Heart right ventricle (tissue), 16 donors: ENCODE measurements around the gene IRF1. TPM values are rescaled to one million over a fixed set of nuclear protein-coding genes. Genes with fewer than 3 reads are reported as not detected.

Source experiments
- ATAC-seq, 8 donors: fragments of 200-7000 bp; cut with Tn5 transposase; one replicate each; pipeline ENCODE4 v1.9.1; 2020; ENCODE audit warnings: mild to moderate bottlenecking in 8 of 8, moderate library complexity in 8 of 8, moderate number of reproducible peaks in 1 of 8
- DNase-seq, 2 donors: peaks; one replicate each; pipeline ENCODE4 v3.0.0-alpha.2; 2020
- H3K27ac ChIP-seq, 10 donors: fragments of 200-600 bp; sonication (generic) in 2 of 10; one replicate each; pipeline versions ENCODE4 v1.5.0 to v1.8.0; 2020 to 2022; ENCODE audit warnings: mild to moderate bottlenecking in 3 of 10
- H3K27me3 ChIP-seq, 7 donors: fragments of 200-600 bp; one replicate each; pipeline ENCODE4 v1.8.0; 2021 to 2022; ENCODE audit warnings: mild to moderate bottlenecking in 2 of 7
- H3K36me3 ChIP-seq, 9 donors: fragments of 200-600 bp; sonication (generic) in 1 of 9; one replicate each; pipeline versions ENCODE4 v1.5.0 to v1.8.0; 2020 to 2022; ENCODE audit warnings: mild to moderate bottlenecking in 2 of 9
- H3K4me1 ChIP-seq, 9 donors: fragments of 200-600 bp; sonication (generic) in 1 of 9; one replicate each; pipeline versions ENCODE4 v1.5.0 to v1.8.0; 2020 to 2022; ENCODE audit warnings: mild to moderate bottlenecking in 4 of 9
- H3K4me3 ChIP-seq, 10 donors: fragments of 200-600 bp; sonication (generic) in 2 of 10; one replicate each; pipeline versions ENCODE4 v1.5.0 to v1.8.0; 2020 to 2022; ENCODE audit warnings: mild to moderate bottlenecking in 7 of 10, moderate library complexity in 2 of 10
- H3K9me3 ChIP-seq, 11 donors: fragments of 200-600 bp in 10 of 11; sonication (generic) in 2 of 11; one replicate each; pipeline versions ENCODE4 v1.5.0 to v1.8.0; 2013 to 2022; ENCODE audit warnings: mild to moderate bottlenecking in 2 of 11, control low read depth in 1 of 11, moderate library complexity in 1 of 11
- CTCF ChIP-seq, 9 donors: fragments of 200-600 bp; sonication (generic) in 2 of 9; IDR thresholded peaks; one replicate each; pipeline versions ENCODE4 v1.5.0 to v1.8.0; 2021 to 2022; ENCODE audit warnings: antibody characterized with exemption in 9 of 9, mild to moderate bottlenecking in 5 of 9, moderate library complexity in 1 of 9
- WGBS, 2 donors: extraction: QIAGEN DNeasy Blood & Tissue Kit; methylation state at CpG; one replicate each; pipeline ENCODE4 v1.1.7; 2013; ENCODE audit warnings: inconsistent platforms in 1 of 2; 5-methylcytosine and 5-hydroxymethylcytosine counted together
- intact Hi-C, 10 donors: fragments of 100-400 bp; cut with DNase I; formaldehyde crosslinking; loops; one replicate each; pipeline versions ENCODE4 v1.11.1 to v1.14.2; 2022
- polyA plus RNA-seq, 2 donors: library from polyadenylated mRNA; stranded (reverse); fragments of 200-250 nt; gene quantifications; one replicate each; pipeline ENCODE4 v1.2.3, GENCODE V29; 2013
- total RNA-seq, 10 donors: library from RNA; stranded (reverse); fragmentation: NEBNext Ultra II Directional in 3 of 10; extraction: Animal tissue kit (Norgen Biotek cat#: 25700) in 3 of 10; gene quantifications; one replicate each; pipeline versions ENCODE4 v1.2.1 to v1.2.4, GENCODE V29; 2021 to 2023
- donor health status: Arrhythmogenic right ventricular cardiomyopathy.
- donor health status: ischemic (EF 13 %, LVEDD 7.1; RV severe dilation, severe dysfunction).
- donor health status: healthy with polysubstance abuse.
- donor health status: DM: no; HTN: yes; CAD: no.
- donor health status: DM: no; HTN: no; CAD: no.
- donor health status: ischemic (EF 25% LVEDD 6.9; RV normal size, moderate dysfunction).
- donor health status: ischemic (EF 25% LVEDD 5.7; RV mildly dilated, moderate dysfunction).
- donor health status: healthy.
- donor health status: DM: yes; HTN: yes; CAD: no.
- donor health status: Ischemic cardiomyopathy.
- donor health status: ischemic (EF 35%, LVEDD 5.7; RV mildly dilated, moderate dysfunction).
- donor health status: nonischemic (EF 11% LVEDD 7.7; RV severe dilation, severe dysfunction).
- donor health status: DM: yes; HTN: yes; CAD: no.
- donor health status: PGD.
- donor health status: ischemic (EF 29% LVEDD 5.4; RV normal size, mild dysfunction).
- donor health status: nonischemic (EF 23%, LVEDD 6.1; RV moderate dilation, normal function).

IRF1 gene
- total and polyA plus RNA-seq, 12 donors = 8.6 to 146 (median 17.7) TPM

DNA sequence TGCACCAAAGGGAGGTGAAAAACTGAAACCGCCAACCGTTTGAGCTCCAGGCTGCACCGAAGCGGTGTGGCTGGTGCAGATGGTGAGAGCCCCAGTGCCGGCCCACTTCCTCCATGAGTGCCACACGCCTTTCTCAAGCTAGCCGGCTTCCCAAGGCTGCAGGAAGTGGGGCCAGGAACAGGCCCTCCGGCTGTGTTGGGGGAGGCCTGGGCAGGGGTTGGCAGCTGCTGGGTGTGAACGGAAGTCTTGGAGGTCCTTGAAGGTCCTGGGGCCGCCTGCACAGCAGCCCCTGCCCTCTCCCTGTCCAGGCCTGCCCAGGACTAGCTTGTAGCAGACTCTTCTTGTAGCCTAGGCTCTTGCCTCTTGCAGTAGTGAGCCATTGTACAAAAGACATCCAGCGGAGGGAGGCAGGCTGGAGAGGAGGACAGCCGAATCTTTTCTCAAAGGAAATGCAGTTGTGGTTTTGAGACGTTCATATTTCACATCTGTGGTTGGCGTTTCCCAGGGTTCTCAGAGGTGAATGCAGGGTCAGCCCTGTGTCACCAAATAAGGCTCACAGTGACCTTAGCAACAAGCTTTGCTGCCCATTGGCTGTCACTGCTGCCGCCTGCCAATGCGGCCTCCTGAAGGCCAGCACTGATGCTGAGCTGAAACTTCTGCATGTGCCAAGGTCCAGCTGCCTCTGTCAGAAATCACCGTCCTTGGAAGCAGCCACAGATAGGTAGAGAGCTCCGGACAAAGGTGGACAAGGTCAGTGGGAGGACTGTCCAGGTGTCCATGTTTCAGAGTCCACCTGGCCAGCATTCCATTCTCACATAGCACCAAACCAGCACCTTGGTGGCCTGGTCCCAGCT lies 23.9 kb downstream of the IRF1 start:
- peak overlapping the region in 2 of 10 donors; percentile 11 to 17 for H3K4me3 ChIP-seq
- DNase-seq (peak in 1 of 2 donors; percentile 55), ATAC-seq (peak in 7 of 8 donors; percentile 29 to 62 (median 58))
- intact Hi-C loops = loop anchor here in 2 of 10 donors (5.0 kb wide), 2 partner anchors 39 to 44 kb away; no protein-coding TSS in a partner anchor
- H3K27ac ChIP-seq = peak overlapping the region in 9 of 10 donors; percentile 27 to 82 (median 67)
- H3K36me3 ChIP-seq = peaks cover 0 to 46% (median 0%) of the 10 kb centered on the region in 9 donors
- 60 to 69% methylated on average over 18 of the region's 18 CpGs for WGBS, 2 donors
- peaks cover 14 to 100% (median 83%) of the 10 kb centered on the region in 9 donors for H3K4me1 ChIP-seq
- H3K27me3 ChIP-seq = no peaks in the 10 kb centered on the region
- peaks cover 0 to 5% (median 0%) of the 10 kb centered on the region in 11 donors for H3K9me3 ChIP-seq
- no peak for TF ChIP-seq CTCF (IDR thresholded peaks at IDR 0.05)

DNA sequence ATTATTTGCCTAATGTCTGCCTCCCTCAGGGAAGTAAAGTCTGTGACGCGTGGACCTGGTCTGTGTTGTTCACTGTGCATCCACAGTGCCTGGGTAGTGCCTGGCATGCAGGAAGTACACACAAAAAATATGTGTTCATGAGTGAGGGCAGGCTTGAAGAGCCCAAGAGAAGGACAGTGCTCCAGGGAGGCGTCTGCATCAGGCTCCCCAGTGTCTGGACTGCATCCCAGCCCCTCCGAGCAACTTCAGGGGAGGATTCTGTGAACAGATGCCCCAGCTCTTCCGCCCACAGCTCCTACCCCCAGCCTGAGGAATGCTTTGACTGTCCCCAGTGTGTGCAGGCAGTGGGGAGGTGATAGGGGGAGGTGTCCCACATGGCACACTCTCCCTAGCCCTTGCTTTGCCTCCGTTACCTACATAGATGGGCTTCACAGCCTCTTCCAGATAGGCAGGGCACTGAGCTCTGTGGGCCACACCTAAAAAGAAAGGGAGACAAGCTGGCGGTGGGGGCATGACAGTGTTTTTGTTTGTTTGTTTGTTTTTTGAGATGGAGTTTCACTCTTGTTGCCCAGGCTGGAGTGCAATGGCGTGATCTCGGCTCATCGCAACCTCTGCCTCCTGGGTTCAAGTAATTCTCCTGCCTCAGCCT lies 25.4 kb downstream of the IRF1 start:
- intact Hi-C loops = loop anchor here in 2 of 10 donors (5.0 kb wide), 2 partner anchors 38 to 43 kb away; no protein-coding TSS in a partner anchor
- Histone ChIP-seq H3K4me3 (no peak overlapping the region), H3K27me3 (no peaks in the 10 kb centered on the region), H3K36me3 (peaks cover 0 to 44% (median 0%) of the 10 kb centered on the region in 9 donors), H3K27ac (peak overlapping the region in 8 of 10 donors; percentile 36 to 82 (median 70)), H3K9me3 (peaks cover 0 to 5% (median 0%) of the 10 kb centered on the region in 11 donors), H3K4me1 (peaks cover 13 to 100% (median 75%) of the 10 kb centered on the region in 9 donors)
- WGBS, 2 donors = 79 to 89% methylated on average over 10 of the region's 10 CpGs
- ATAC-seq = peak in 1 of 8 donors; percentile 7
- no peak for TF ChIP-seq CTCF (IDR thresholded peaks at IDR 0.05)
- no peak for DNase-seq

GRCh38 chr5:132464156-132464939 lies 26.2 kb downstream of the IRF1 start:
- Histone ChIP-seq H3K36me3 (peaks cover 0 to 39% (median 0%) of the 10 kb centered on the region in 9 donors), H3K4me3 (peak overlapping the region in 4 of 10 donors; percentile 5 to 25 (median 16)), H3K27me3 (no peaks in the 10 kb centered on the region), H3K9me3 (peaks cover 0 to 5% (median 0%) of the 10 kb centered on the region in 11 donors), H3K4me1 (peaks cover 12 to 100% (median 75%) of the 10 kb centered on the region in 9 donors), H3K27ac (peak overlapping the region in 9 of 10 donors; percentile 35 to 82 (median 68))
- TF ChIP-seq CTCF (IDR thresholded peaks at IDR 0.05) = peak in 6 of 9 donors; percentile 8 to 46 (median 32)
- peak in 3 of 8 donors; percentile 3 to 17 (median 15) for ATAC-seq
- no peak for DNase-seq
- intact Hi-C loops = no loop called here
- 51 to 63% methylated on average over 15 of the region's 15 CpGs for WGBS, 2 donors
